K562 (cell line): ENCODE measurements around the gene PIN1. TPM values are rescaled to one million over a fixed set of nuclear protein-coding genes. Genes with fewer than 3 reads are reported as not detected.

Experiments used
- ATAC-seq: fragments of 200-7000 bp; cut with Tn5 transposase; 3 replicates; pipeline ENCODE4 v1.9.1; 2020; ENCODE audit warnings: moderate library complexity
- BruUV-seq: library from RNA; stranded (reverse); fragments of 400-500 nt; replicated peaks from 2 replicates; lab custom pipeline; 2021; lab: Mats Ljungman, UMichigan
- CTCF ChIA-PET: fragments of 300-600 bp; formaldehyde crosslinking; extraction: SDS; loops from one replicate; lab custom pipeline; 2021; ENCODE audit warnings: low intra/inter-chr PET ratio; lab: Yijun Ruan, JAX
- POLR2A ChIA-PET: fragments of 300-600, 350-650 bp; sonication (Branson Sonifier 250); formaldehyde crosslinking; extraction: SDS; loops from one replicate; lab custom pipeline; 2021; ENCODE audit warnings: antibody characterized with exemption, inconsistent platforms; lab: Yijun Ruan, JAX
- DNase-seq, 4 experiments: peaks; one replicate each; pipeline versions ENCODE4 v3.0.0 to v3.0.0-alpha.2; 2011 to 2018; ENCODE audit warnings: low spot score in 3 of 4, mixed read lengths in 3 of 4; ENCODE audit errors: extremely low read depth in 1 of 4
- FAIRE-seq: peaks from 2 replicates; lab custom pipeline; 2011; peaks lifted over from hg19 to GRCh38; lab: Jason Lieb, UNC
- H2AFZ ChIP-seq: 2 replicates; pipeline ENCODE4 v1.6.0; 2011; ENCODE audit warnings: low read depth, low read length, control low read depth, inconsistent platforms
- H3K27ac ChIP-seq: fragments of 200-600 bp; 3 replicates; pipeline ENCODE4 v1.8.0; 2011; ENCODE audit warnings: low read depth, mild to moderate bottlenecking, control low read depth, inconsistent platforms, low read length, moderate library complexity, mixed read lengths; ENCODE audit errors: extremely low read depth
- H3K27me3 ChIP-seq, 2 experiments: fragments of 300-600 bp in 1 of 2; 2 replicates in 1 of 2; 3 replicates in 1 of 2; pipeline versions ENCODE4 v1.6.0 to v1.8.0; 2011; ENCODE audit warnings: inconsistent platforms in 2 of 2, low read length in 2 of 2, mild to moderate bottlenecking in 1 of 2, mixed read lengths in 1 of 2, moderate library complexity in 1 of 2; ENCODE audit not compliant: control insufficient read depth in 2 of 2, insufficient read depth in 2 of 2
- H3K36me3 ChIP-seq: fragments of 300-600 bp; 3 replicates; pipeline ENCODE4 v1.8.0; 2011; ENCODE audit warnings: mild to moderate bottlenecking, low read length, inconsistent platforms; ENCODE audit not compliant: control insufficient read depth, insufficient read depth
- H3K4me1 ChIP-seq, 2 experiments: fragments of 200-600 bp in 1 of 2; replicated peaks in 1 of 2; 2 replicates in 1 of 2; 3 replicates in 1 of 2; pipeline versions ENCODE4 v1.5.1 to v1.8.0; 2011; ENCODE audit warnings: inconsistent platforms in 2 of 2, low read length in 2 of 2, mild to moderate bottlenecking in 1 of 2, mixed read lengths in 1 of 2, moderate library complexity in 1 of 2; ENCODE audit not compliant: control insufficient read depth in 2 of 2, insufficient read depth in 2 of 2
- H3K4me2 ChIP-seq: 2 replicates; pipeline ENCODE4 v1.6.1; 2011; ENCODE audit warnings: low read length, control low read depth, inconsistent platforms, mixed read lengths; ENCODE audit not compliant: insufficient read depth
- H3K4me3 ChIP-seq: fragments of 200-600 bp; sonication (generic), shearing (Covaris generic); 2 replicates; pipeline ENCODE4 v1.5.1; 2016; ENCODE audit warnings: control low read depth, inconsistent platforms
- H3K79me2 ChIP-seq: fragments of 200-600 bp; 3 replicates; pipeline ENCODE4 v1.8.0; 2011; ENCODE audit warnings: low read length, inconsistent platforms; ENCODE audit not compliant: control insufficient read depth, insufficient read depth
- H3K9ac ChIP-seq, 2 experiments: 2 replicates each; pipeline versions ENCODE4 v1.6.0 to v1.6.1; 2011; ENCODE audit warnings: low read depth in 2 of 2, low read length in 2 of 2, control low read depth in 1 of 2, inconsistent platforms in 1 of 2, mild to moderate bottlenecking in 1 of 2, mixed read lengths in 1 of 2; ENCODE audit not compliant: insufficient read depth in 1 of 2
- H3K9me1 ChIP-seq: one replicate; pipeline ENCODE4 v1.6.0; 2011; ENCODE audit warnings: inconsistent platforms, mild to moderate bottlenecking, low read length, moderate library complexity; ENCODE audit not compliant: control insufficient read depth, insufficient read depth
- H3K9me3 ChIP-seq: replicated peaks from 2 replicates; pipeline ENCODE4 v1.5.1; 2011; ENCODE audit warnings: low read depth, low read length, inconsistent platforms; ENCODE audit not compliant: control insufficient read depth, insufficient read depth
- H4K20me1 ChIP-seq: replicated peaks from 2 replicates; pipeline ENCODE4 v1.6.1; 2011; ENCODE audit warnings: low read length, inconsistent platforms, mixed read lengths; ENCODE audit not compliant: control insufficient read depth, insufficient read depth
- HDAC8 ChIP-seq: fragments of 450-650 bp; IDR thresholded peaks from 2 replicates; pipeline ENCODE4 v1.6.1; 2016; ENCODE audit warnings: mild to moderate bottlenecking, missing genetic modification characterization, moderate library complexity, missing compliant biosample characterization
- HMGN3 ChIP-seq: IDR thresholded peaks from 2 replicates; pipeline ENCODE4 v1.6.1; 2011; ENCODE audit warnings: borderline replicate concordance, low read depth, mild to moderate bottlenecking, mixed read lengths, low read length; ENCODE audit not compliant: insufficient read length; ENCODE audit errors: extremely low read depth
- NFYB ChIP-seq: IDR thresholded peaks from 2 replicates; pipeline ENCODE4 v1.6.1; 2011; ENCODE audit warnings: mild to moderate bottlenecking, moderate library complexity; ENCODE audit not compliant: insufficient read length; ENCODE audit errors: extremely low read depth
- SLC30A9 ChIP-seq: fragments of 250-450 bp; sonication (Bioruptor Pico); IDR thresholded peaks from 2 replicates; pipeline ENCODE4 v1.8.0; 2022; ENCODE audit warnings: mild to moderate bottlenecking, moderate library complexity
- STAT5A ChIP-seq: IDR thresholded peaks from 2 replicates; pipeline ENCODE4 v1.6.1; 2012; ENCODE audit warnings: low read length, inconsistent platforms, borderline replicate concordance
- TCF7 ChIP-seq: sonication (generic); IDR thresholded peaks from 2 replicates; pipeline ENCODE4 v1.6.1; 2016; ENCODE audit warnings: antibody characterized with exemption, borderline replicate concordance
- ZFX ChIP-seq: sonication (generic); formaldehyde crosslinking; IDR thresholded peaks from 2 replicates; pipeline ENCODE4 v1.8.0; 2022; ENCODE audit warnings: mild to moderate bottlenecking, missing genetic modification reagents, moderate library complexity
- WGBS: fragments of 100-300 bp; shearing (Covaris generic); methylation state at CpG from one replicate; pipeline ENCODE4 v1.1.6; 2016; ENCODE audit warnings: low coverage, mixed read lengths; ENCODE audit not compliant: insufficient coverage; ENCODE audit errors: missing lambda C conversion rate; 5-methylcytosine and 5-hydroxymethylcytosine counted together
- in situ Hi-C: fragments of 300-500 bp; cut with MboI; formaldehyde crosslinking; loops from 4 replicates; pipeline ENCODE4 v1.15.0; 2018; ENCODE audit warnings: inconsistent platforms, mixed read lengths
- intact Hi-C: fragments of 100-400 bp; cut with micrococcal nuclease; formaldehyde crosslinking; loops from 2 replicates; pipeline ENCODE4 v1.14.2; 2022
- polyA plus RNA-seq, 8 experiments: library from polyadenylated mRNA; depleted of rRNA in 4 of 8; stranded (reverse) in 5 of 8; unstranded in 3 of 8; fragments of >200 nt; fragmentation: Nextera tagmentation in 2 of 8; fragmentation: Illumina TruSeq in 1 of 8; extraction: Ambion mirVana in 2 of 8; extraction: Trizol in 1 of 8; gene quantifications; 2 replicates each; pipeline versions ENCODE4 v1.2.1 to v1.2.3, GENCODE V29; 2011 to 2014; ENCODE audit warnings: inconsistent platforms in 1 of 8, missing spikeins in 1 of 8
- total RNA-seq, 7 experiments: library from RNA; depleted of rRNA in 6 of 7; stranded (reverse); fragments of >200 nt in 6 of 7; fragmentation: Illumina TruSeq in 2 of 7; extraction: Trizol in 2 of 7; gene quantifications; 2 replicates each; pipeline versions ENCODE4 v1.2.1 to v1.2.3, GENCODE V29; 2011 to 2021; ENCODE audit warnings: low replicate concordance in 1 of 7
- TF ChIP-seq, protein P1 (sequence below), 3 experiments: IDR thresholded peaks in 2 of 3; conservative IDR thresholded peaks in 1 of 3; 2 replicates each; pipeline ENCODE4 v1.5.1; 2011 to 2012; ENCODE audit warnings: low read length in 3 of 3, mild to moderate bottlenecking in 3 of 3, control low read depth in 2 of 3, improper control_type of control experiment in 1 of 3, inconsistent platforms in 1 of 3, low read depth in 1 of 3, mixed read lengths in 1 of 3, moderate library complexity in 1 of 3; ENCODE audit not compliant: insufficient read depth in 2 of 3
- TF ChIP-seq, protein P2 (sequence below): fragments of 450-650 bp; IDR thresholded peaks from 2 replicates; pipeline ENCODE4 v1.6.1; 2016; ENCODE audit warnings: mild to moderate bottlenecking

The PIN1 gene
- total and polyA plus RNA-seq, 9 of the 15 experiments (the other 6 are each of a cell fraction or from before 2014, with no cell fraction given) = 1.6 to 178 (median 42.5) TPM

DNA sequence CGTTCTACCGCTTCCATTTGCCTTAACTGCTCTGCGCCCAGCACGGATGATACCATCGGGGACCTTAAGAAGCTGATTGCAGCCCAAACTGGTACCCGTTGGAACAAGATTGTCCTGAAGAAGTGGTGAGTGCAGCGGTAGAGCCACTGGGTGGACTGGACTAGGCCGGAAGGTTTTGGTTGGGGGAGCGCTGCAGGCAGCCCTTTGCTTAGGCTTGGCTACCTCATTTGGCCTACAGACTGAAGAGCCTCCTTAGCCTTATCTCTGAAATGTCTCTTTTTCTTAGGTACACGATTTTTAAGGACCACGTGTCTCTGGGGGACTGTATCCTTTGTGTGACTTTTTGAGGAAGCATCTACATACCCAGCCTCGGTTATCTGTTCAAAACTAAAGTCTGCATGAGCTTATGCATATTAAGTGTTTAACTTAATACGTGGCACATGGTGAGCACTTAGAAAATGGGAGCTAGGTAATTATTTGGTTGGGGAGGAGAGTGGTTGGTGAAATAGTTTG lies 6.5 kb upstream of the PIN1 start:
- TF ChIP-seq, protein P1, sequence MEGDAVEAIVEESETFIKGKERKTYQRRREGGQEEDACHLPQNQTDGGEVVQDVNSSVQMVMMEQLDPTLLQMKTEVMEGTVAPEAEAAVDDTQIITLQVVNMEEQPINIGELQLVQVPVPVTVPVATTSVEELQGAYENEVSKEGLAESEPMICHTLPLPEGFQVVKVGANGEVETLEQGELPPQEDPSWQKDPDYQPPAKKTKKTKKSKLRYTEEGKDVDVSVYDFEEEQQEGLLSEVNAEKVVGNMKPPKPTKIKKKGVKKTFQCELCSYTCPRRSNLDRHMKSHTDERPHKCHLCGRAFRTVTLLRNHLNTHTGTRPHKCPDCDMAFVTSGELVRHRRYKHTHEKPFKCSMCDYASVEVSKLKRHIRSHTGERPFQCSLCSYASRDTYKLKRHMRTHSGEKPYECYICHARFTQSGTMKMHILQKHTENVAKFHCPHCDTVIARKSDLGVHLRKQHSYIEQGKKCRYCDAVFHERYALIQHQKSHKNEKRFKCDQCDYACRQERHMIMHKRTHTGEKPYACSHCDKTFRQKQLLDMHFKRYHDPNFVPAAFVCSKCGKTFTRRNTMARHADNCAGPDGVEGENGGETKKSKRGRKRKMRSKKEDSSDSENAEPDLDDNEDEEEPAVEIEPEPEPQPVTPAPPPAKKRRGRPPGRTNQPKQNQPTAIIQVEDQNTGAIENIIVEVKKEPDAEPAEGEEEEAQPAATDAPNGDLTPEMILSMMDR (IDR thresholded peaks at IDR 0.05 in 2 of 3, conservative IDR thresholded peaks at IDR 0.05 in 1 of 3; ENCODE audit: insufficient read depth in 2 of 3, low read depth in 1 of 3, low read length in 3 of 3) = no peak
- TF ChIP-seq, protein P2, sequence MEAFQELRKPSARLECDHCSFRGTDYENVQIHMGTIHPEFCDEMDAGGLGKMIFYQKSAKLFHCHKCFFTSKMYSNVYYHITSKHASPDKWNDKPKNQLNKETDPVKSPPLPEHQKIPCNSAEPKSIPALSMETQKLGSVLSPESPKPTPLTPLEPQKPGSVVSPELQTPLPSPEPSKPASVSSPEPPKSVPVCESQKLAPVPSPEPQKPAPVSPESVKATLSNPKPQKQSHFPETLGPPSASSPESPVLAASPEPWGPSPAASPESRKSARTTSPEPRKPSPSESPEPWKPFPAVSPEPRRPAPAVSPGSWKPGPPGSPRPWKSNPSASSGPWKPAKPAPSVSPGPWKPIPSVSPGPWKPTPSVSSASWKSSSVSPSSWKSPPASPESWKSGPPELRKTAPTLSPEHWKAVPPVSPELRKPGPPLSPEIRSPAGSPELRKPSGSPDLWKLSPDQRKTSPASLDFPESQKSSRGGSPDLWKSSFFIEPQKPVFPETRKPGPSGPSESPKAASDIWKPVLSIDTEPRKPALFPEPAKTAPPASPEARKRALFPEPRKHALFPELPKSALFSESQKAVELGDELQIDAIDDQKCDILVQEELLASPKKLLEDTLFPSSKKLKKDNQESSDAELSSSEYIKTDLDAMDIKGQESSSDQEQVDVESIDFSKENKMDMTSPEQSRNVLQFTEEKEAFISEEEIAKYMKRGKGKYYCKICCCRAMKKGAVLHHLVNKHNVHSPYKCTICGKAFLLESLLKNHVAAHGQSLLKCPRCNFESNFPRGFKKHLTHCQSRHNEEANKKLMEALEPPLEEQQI = no peak
- TF ChIP-seq HDAC8 = no peak
- peak; percentile 3; the same call in 1 of the 2 replicates for TF ChIP-seq ZFX (CRISPR knock-in tag)
- TF ChIP-seq HMGN3 = no peak
- TF ChIP-seq STAT5A = no peak
- TF ChIP-seq SLC30A9 (CRISPR knock-in tag) = no peak
- TF ChIP-seq TCF7 = no peak
- no peak for TF ChIP-seq NFYB
- TF ChIP-seq, all 486 proteins: peak for 1
- Histone ChIP-seq H3K4me1 (peaks cover 2 to 15% of the 10 kb centered on the region in 2 experiments; a peak in 3 of 5 replicates), H3K27ac (peak overlapping the region; percentile 66), H3K9me3 (no peaks in the 10 kb centered on the region), H3K36me3 (peaks cover 31% of the 10 kb centered on the region; the same call in 2 of the 3 replicates), H3K9me1 (no peaks in the 10 kb centered on the region), H3K79me2 (peaks cover 46% of the 10 kb centered on the region), H3K27me3 (no peaks in the 10 kb centered on the region), H3K9ac (peak overlapping the region; percentile 88 to 99), H4K20me1 (no peaks in the 10 kb centered on the region; the same call in 1 of the 2 replicates), H3K4me2 (peak overlapping the region; percentile 90), H2AFZ (no peak overlapping the region), H3K4me3 (peak overlapping the region; percentile 80)
- ChIA-PET POLR2A (interaction anchor here (0.5 to 0.9 kb wide), 3 partner anchors 70 to 1699 kb away, joined by 3 to 4 read pairs (median 3); partner anchors contain the start of gene ZNF561), CTCF (no interaction called here)
- FAIRE-seq (no peak), ATAC-seq (peak; percentile 45), DNase-seq (peak in 1 of 4 experiments; percentile 45)
- no TSS peak for BruUV-seq
- intact Hi-C loops (no loop called here), in situ Hi-C loops (no loop called here)
- under 1% methylated on average over 13 of the region's 13 CpGs for WGBS
